Liver (tissue), 3 donors: ENCODE data around the gene FAM13A.

Experiments
- ATF3 ChIP-seq: IDR thresholded peaks from 2 replicates; pipeline ENCODE4 v1.6.1; 2016; ENCODE audit warnings: antibody characterized with exemption
- CTCF ChIP-seq: fragments of 150-350 bp; IDR thresholded peaks from 2 replicates; pipeline ENCODE4 v1.5.1; 2017; ENCODE audit warnings: improper control_type of control experiment, low read depth, low read length; ENCODE audit not compliant: missing input control
- EGR1 ChIP-seq, 2 donors: IDR thresholded peaks; 2 replicates each; pipeline ENCODE4 v1.6.1; 2016 to 2018; ENCODE audit warnings: antibody characterized with exemption in 2 of 2, low read depth in 2 of 2
- FOXA1 ChIP-seq: IDR thresholded peaks from 2 replicates; pipeline ENCODE4 v1.6.1; 2016; ENCODE audit warnings: antibody characterized with exemption
- GABPA ChIP-seq, 2 donors: IDR thresholded peaks in 1 of 2; conservative IDR thresholded peaks in 1 of 2; 2 replicates each; pipeline ENCODE4 v1.6.1; 2016; ENCODE audit warnings: antibody characterized with exemption in 2 of 2, mild to moderate bottlenecking in 1 of 2, moderate library complexity in 1 of 2
- HNF4A ChIP-seq, 2 donors: conservative IDR thresholded peaks; 2 replicates each; pipeline ENCODE4 v1.6.1; 2016; ENCODE audit warnings: antibody characterized with exemption in 2 of 2, mild to moderate bottlenecking in 2 of 2
- JUND ChIP-seq, 2 donors: IDR thresholded peaks; 2 replicates each; pipeline ENCODE4 v1.6.1; 2016; ENCODE audit warnings: antibody characterized with exemption in 2 of 2
- MAX ChIP-seq: IDR thresholded peaks from 2 replicates; pipeline ENCODE4 v1.6.1; 2016; ENCODE audit warnings: antibody characterized with exemption
- RAD21 ChIP-seq, 2 donors: IDR thresholded peaks; 2 replicates each; pipeline ENCODE4 v1.6.1; 2016; ENCODE audit warnings: antibody characterized with exemption in 2 of 2, mild to moderate bottlenecking in 2 of 2
- REST ChIP-seq: IDR thresholded peaks from 2 replicates; pipeline ENCODE4 v1.6.1; 2016; ENCODE audit warnings: antibody characterized with exemption, mild to moderate bottlenecking
- SP1 ChIP-seq: IDR thresholded peaks from 2 replicates; pipeline ENCODE4 v1.6.1; 2018; ENCODE audit warnings: antibody characterized with exemption, mild to moderate bottlenecking
- TAF1 ChIP-seq: conservative IDR thresholded peaks from 2 replicates; pipeline ENCODE4 v1.6.1; 2016; ENCODE audit warnings: antibody characterized with exemption, mild to moderate bottlenecking
- YY1 ChIP-seq: IDR thresholded peaks from 2 replicates; pipeline ENCODE4 v1.6.1; 2016; ENCODE audit warnings: antibody characterized with exemption, mild to moderate bottlenecking
- ZBTB33 ChIP-seq: IDR thresholded peaks from 2 replicates; pipeline ENCODE4 v1.6.1; 2016; ENCODE audit warnings: antibody characterized with exemption
- donor health status: healthy.
- donor health status: healthy.

- no peak for TF ChIP-seq CTCF
- no peak for TF ChIP-seq YY1
- no peak for TF ChIP-seq MAX
- no peak for TF ChIP-seq FOXA1
- TF ChIP-seq JUND (IDR thresholded peaks at IDR 0.05): no peak
- no peak for TF ChIP-seq RAD21 (IDR thresholded peaks at IDR 0.05)
- TF ChIP-seq TAF1: no peak
- TF ChIP-seq REST: no peak
- TF ChIP-seq HNF4A (conservative IDR thresholded peaks at IDR 0.05): no peak
- TF ChIP-seq GABPA (IDR thresholded peaks at IDR 0.05 in 1 of 2, conservative IDR thresholded peaks at IDR 0.05 in 1 of 2): no peak
- TF ChIP-seq ZBTB33: no peak
- TF ChIP-seq EGR1 (IDR thresholded peaks at IDR 0.05; ENCODE audit: low read depth in 2 of 2): no peak
- TF ChIP-seq SP1: no peak
- TF ChIP-seq ATF3: no peak
Measured at GRCh38 chr4:88722828-88723227, 334.2 kb downstream of the FAM13A start.
